A204.1 (cell line): ENCODE results near the gene PRR15L.
"Not testable (repeated sequence)": the region's sequence is repeated elsewhere in the genome, so short reads cannot be mapped to it uniquely, and the experiment has no call there.

Source experiments
- FAIRE-seq: peaks from 2 replicates; lab custom pipeline; 2012; peaks lifted over from hg19 to GRCh38; lab: Jason Lieb, UNC

The PRR15L gene, protein sequence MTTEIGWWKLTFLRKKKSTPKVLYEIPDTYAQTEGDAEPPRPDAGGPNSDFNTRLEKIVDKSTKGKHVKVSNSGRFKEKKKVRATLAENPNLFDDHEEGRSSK

DNA sequence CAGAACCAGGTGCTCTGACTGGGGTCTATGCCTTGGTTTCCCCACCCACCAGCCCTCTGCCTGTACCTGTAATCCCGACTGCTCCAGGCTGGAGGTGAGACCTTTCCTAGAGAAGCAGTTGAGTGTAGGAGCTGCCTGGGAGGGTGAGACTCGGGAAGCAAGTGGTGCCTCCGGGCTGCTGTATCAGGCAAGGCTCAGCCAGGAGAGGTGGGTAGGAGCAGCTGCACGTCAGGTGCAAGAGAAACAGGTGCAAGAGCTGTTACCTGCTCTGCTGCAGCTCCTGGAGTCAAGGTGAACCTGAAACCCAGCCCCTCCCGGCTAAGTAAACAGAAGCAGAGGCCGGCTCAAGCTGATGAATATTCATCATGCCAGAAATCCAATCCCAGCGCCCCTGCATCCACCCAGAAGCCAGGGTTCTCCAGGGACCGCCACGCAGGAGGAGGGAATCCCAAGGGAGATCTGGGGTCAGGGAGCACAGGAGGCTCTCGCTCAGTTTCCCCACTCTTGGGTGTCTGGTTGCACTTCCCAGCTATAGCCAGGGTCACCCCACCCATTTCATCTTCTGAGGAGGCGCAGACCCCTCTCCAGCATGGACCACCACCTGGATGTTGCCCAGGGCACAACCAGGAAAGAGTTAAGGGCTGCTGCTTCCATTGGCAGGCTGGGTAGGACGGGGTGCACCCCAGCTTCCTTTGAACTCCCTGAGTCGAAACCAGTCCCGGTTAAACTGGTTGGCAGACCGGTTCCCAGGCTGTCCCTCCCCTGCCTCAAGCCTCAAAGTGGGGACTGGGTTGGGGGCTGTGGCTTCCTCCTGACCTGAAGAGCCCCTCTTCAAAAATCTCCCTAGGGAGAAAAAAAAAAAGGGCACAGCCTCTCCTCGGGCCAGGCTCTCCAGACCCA is at the start of gene PRR15L:
Gene PRR15L, minus strand, starts transcription at position 293 of the 900 bp plus-strand sequence. CDS start 4,649 bp downstream, outside the sequence.
- FAIRE-seq, result no peak

DNA sequence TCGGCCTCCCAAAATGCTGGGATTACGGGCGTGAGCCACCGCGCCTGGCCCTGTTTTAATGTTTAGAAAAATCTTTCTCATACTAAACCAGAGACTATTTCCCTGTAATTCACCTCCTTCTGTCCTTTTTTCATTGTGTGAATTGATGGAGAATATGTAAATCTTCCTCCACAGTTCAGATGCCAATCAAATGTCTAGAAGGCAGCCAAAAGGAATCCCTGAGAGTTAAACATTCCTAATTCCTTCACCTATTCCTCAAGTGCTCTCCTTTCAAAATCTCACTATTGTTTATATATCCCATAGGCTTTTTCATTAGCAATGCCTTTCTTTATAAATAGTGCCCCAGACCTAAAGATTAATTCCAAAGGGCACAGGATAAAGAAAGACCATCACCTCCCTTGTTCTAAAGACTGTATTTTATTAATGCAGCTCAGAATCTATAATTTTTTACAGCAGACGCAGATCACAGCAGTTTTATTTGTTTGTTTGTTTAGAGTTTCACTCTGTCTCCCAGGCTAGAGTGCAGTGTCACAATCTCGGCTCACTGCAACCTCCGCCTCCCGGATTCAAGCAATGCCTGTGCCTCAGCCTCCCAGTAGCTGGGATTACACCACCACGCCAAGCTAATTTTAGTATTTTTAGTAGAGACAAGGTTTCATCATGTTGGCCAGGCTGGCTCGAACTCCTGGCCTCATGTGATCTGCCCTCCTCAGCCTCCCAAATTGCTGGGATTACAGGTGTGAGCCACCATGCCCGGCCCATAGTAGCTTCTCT is 49.4 kb upstream of the PRR15L start:
- no peak for FAIRE-seq

DNA sequence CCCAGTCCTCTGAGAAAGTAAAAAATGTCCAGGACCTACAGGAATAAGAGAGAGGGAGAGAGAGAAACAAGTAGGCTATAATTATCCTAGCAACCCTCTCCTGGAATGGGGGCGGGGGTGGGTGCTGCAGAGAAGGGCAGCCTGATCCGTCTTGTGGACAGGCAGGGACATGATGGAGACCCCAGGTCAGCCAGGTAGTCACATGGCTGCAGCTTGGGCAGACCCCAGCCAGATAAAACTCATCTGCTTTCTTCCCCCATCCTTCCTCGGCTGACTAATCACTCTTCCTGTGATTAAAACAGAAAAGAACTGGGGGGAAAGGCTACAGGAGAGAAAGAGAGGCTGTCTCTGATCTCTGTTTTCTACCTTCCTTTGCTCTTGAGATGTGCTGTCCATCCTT is 47.3 kb upstream of the PRR15L start:
- no peak for FAIRE-seq

DNA sequence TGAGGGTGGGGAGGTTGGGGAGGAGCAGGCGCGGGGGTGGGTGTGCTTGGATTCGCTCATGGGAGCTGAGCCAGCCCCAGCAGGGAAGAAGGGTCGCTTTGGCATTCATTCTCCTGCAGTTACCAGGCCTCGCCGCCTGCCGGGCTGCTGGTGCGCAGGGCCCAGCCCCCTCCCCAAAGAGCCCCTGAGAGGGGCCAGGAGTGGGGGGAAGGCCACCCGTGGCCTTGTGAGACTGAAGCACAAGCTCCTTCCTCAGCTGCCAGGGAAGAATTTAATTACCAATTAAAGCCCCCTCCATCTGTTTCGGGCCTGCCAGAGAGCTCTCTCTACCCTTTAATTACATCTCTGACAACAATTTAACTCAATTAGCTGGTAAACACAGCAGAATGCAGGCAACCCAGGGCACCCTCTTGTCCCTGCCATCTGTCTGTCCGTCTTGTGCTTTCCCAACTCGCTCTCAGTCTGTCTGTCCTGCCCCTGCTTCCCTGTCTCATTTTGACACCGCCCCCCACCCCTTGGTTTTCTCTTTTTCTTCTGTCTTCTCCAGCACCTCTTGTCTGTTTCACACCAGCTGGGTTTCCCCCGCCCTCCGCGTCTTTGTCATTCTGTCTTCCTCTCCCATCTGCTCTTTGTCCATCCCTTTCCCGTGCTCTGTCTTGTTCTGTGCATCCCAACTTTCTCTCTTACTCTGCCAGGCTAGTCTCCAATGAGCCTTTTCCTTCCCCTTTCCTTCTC is 45.9 kb upstream of the PRR15L start:
- no peak for FAIRE-seq

DNA sequence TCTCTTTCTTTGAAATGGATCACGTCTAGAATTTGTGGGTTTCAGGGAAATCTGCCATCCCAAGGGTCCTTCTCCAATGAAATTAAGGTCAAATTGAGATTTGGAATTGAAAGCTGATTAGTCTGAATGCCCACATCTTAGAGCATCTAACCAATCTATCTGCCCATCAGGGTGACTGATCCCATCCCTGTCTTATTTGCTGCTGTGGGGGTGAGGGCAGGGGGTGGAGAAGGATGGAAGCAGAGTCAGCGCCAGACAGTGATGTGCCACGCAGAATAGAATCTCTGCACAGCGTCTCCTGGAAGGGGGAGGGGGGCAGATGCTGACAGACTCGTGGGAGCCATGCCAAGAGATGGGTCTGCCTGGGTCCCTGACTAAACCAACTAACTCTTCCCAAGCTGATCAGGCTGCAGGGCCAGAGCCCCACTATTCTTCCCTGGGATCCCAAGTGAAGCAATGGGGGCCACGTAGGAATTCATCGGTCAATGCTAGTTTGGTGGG is 45.3 kb upstream of the PRR15L start:
- no peak for FAIRE-seq

DNA sequence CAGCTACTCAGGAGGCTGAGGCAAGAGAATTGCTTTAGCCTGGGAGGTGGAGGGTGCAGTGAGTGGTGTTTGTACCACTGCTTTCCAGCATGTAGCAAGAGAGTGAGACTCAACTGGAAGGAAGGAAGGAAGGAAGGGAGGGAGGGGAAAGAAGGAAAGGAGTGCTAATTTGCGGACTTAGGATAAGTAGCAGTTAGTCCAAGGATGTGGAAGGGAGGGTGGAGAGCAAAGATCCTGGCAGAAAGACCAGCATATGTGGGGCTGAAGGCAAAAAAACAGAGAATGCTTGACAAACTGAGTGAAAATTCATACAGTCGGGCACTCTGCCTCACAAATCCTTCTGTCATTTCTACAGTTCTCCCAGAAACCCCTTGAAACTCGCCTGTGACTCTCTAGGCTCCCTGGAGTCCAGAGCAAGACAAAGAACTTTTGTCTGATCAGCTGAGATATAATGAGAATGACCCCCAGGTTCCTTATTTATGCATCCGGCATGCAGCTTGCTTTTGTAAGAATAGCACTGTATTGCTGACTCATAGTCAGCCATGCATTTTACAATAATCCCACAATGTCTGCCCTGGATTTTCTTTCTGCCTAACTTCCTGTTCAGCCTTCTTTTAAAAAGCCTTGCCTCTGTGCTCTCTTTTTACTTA is 44.7 kb upstream of the PRR15L start:
- FAIRE-seq, result no peak

DNA sequence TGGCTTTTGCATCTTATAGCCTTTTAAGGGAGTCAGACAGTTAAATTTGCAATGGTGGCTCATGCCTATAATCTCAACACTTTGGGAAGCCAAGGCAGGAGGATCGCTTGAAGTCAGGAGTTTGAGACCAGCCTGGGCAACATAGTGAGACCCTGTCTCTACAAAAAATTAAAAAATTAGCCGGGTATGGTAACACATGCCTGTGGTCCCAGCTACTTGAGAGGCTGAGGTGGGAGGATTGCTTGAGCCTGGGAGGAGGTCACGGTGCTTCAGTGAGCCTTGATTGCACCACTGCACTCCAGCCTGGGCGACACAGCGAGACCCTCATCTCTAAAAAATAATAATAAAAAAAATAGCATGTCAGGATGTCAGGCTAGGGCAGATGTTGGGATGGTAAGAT is 44.0 kb upstream of the PRR15L start:
- FAIRE-seq, result not testable (repeated sequence)

DNA sequence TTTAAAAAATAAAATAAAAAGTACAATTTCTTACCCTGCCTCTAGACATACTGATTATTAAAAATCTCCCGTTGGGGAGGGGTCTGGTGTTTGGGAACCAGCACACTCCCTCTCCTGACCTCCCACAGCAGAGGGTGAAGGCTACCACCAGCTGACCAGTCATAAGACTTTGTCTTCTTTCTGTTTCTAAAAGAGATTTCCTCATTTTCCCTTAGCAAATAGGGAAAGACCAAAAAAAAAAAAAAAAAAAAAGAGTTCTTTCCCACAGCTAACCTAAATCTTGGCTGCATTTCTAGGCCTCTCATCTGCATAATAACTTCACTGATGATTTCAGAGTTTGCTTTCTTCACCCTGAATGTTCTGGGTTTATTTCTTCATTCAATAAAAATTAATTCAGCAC is 43.5 kb upstream of the PRR15L start:
- FAIRE-seq, result no peak

DNA sequence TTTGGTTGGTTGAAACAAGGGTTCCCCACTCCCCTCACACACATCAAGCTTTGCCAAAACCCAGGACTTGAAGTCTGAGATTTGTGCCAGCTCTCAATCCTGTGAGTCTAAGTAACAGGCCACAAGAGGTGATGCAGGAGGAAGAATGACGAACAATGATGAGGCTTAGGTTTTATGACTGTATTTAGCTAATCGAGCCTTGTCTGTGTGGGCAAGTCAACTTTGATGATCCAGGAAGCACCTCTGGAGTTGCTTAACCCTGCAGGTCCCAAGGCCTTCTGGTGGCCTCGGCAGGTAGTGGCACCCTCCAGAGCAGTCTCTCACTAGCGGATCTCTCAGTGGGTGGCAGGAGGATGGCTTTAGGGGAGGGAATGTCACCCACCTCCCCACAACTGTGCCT is 41.9 kb upstream of the PRR15L start:
- no peak for FAIRE-seq

DNA sequence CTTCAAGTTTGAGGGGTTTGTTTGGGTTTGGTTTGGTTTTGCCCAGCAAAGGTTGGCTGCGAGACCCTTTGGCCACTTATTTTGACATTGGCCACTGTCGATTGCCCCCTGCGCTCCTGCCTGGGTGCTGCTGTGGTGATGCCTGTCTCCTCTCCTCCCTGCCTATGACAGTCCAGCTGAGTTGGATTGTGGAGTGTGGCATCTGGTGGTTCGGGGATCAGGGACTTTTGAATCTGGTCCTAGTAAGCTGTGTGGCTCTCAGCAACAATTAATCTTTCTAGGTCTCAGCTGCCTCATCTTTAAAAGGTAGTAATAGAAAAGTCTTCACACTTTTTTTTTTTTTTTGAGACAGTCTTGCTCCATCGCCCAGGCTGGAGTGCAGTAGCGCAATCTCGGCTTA is 40.4 kb upstream of the PRR15L start:
- FAIRE-seq, result no peak

DNA sequence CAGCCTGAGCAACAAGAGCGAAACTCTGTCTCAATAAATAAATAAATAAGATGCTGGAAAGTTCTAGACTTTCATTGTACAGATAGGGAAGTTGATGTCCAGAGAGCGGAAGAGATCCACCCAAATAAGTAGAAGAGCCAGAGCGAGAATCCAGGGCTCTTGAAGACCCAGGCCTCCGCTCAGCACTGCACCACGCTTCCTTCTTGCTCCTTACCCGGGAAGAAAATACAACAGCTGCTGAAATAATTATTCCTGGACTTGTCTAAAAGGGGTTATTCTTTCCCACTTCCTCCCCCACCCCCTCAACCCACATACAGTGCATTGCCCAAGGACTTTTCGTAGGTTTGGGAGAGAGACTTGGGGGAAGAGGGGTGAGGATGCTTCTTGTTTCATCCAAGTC is 39.9 kb upstream of the PRR15L start:
- no peak for FAIRE-seq

DNA sequence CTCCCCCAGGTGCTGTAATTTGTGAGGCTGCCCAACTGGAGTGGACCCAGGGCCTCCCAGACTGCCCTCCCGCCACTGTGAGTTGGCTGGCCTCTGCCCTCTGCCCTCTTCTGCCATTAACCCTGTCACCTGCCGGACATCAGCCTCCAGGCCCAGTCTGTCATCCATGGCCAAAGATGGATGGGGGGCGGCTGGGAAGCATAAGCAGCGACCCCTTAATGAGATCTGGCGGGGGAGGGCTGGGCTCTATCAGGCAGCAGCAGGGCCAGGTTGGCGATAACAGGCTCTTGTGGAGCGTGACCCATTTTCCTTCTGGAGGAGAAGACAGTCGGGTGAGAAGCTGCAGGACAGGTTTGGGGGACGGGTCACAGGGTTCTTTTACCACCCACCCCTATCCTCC is 38.5 kb upstream of the PRR15L start:
- no peak for FAIRE-seq

DNA sequence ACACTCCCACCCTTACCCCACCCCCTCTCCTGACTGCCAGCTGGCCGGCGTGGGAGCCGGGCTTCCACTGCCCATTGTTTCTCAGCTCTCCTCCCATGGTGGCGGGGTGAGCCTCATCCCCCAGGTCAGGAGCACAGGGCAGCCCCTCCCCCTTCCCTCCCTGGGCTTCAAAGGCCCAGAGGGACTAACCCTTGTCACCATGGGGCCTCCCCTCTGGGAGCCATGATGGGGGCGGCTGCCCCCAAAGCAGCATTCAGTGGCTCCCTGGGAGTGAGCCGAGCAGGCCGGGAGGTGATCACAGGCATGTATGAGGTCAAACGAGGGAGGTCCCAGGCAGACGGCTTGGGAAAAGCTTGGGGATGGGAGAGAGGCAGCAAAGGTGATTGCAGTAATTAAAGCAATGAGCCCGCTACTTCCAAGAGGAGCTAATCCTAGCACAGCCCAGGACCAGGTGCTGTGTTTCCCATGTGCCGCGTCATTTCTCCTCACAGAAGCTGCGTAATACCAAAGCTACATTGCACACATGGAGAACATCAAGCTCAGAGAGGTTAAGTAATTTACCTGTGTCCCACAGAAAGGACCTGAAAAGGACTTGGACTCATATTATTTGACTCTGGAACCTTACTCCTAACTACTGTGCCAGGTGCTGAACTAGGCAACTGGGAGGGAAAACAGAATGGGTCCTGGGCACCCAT is 37.7 kb upstream of the PRR15L start:
- FAIRE-seq, result no peak

DNA sequence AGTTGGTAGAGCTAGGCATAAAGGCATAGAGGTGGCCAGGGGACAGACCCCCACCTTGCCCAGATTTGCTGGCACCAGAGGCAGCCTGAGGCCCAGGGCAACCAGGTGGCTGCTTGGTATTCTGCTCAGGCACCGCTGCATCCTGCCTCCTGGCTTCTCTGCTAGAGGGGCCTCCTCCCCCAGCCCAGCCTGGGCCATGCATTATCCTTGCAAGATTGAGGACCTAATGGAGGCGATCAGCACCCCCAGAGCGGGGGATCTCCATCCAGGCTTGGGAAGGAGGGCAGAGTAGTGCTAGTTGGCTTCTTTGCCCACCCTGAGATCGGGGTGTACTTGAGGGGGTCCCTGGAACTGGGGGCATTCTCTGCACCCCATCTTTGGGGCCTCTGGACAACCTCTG is 37.0 kb upstream of the PRR15L start:
- FAIRE-seq, result no peak

DNA sequence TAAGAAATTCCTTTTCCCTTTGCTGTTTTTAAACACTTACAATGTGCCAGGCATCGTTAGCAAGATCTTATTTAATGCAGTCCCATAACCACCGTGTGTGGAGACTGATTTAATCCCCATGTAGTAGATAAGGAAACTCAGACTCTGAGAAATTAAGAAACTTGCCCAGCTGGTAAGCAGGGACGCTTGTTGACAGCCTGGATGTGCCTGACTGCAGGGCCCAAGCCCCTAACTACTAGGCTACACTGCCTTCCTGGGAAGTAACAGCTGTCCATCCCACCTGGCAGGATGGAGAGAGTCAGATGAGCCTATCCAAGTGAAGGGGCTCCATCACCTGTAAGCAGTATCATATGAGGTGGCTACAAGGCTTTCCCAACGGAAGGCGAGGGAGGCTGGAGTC is 36.3 kb upstream of the PRR15L start:
- FAIRE-seq, result no peak

DNA sequence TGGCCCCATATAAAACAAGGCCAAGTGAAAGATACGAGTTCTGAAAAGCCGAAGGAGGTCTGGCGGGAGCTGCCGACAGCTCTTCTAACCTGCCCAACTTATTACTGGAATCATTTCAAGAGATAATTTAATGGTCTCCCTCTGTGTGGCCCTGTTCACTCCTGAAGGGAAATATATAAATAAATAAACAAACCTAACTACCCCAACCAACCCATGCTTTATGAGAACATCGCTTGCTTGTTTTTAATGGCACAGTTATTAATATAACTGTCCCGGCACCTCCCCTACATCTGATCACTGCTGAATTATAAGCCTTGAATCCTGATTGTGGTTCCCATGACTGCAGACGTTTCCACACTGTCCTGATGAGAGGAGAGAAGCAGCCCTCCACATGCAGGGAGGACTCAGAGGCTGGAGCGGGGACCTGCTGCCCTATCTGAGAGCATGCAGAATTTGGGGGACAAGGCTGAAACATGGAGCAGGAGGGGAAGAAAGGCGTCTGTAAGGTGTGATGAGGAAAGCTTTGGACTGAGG is 35.4 kb upstream of the PRR15L start:
- FAIRE-seq, result no peak

DNA sequence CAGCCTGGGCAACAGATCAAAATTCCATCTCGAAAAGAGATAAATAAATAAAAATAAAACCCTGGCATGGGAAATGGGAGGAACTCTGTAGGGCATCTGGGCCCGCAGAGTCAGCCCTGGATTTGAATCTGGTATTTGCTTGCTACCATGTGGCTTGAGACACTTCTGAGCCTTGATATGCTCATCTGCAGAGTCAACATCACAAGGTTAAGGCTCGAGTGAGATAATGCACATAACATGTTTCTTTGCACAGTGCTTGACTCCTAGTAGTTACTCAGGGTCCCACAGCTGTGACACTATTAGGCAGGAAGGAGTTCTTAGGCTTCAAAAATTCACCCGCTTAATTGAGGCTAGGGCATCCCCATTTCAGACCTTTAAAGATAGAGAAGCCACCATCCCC is 34.5 kb upstream of the PRR15L start:
- FAIRE-seq, result no peak

DNA sequence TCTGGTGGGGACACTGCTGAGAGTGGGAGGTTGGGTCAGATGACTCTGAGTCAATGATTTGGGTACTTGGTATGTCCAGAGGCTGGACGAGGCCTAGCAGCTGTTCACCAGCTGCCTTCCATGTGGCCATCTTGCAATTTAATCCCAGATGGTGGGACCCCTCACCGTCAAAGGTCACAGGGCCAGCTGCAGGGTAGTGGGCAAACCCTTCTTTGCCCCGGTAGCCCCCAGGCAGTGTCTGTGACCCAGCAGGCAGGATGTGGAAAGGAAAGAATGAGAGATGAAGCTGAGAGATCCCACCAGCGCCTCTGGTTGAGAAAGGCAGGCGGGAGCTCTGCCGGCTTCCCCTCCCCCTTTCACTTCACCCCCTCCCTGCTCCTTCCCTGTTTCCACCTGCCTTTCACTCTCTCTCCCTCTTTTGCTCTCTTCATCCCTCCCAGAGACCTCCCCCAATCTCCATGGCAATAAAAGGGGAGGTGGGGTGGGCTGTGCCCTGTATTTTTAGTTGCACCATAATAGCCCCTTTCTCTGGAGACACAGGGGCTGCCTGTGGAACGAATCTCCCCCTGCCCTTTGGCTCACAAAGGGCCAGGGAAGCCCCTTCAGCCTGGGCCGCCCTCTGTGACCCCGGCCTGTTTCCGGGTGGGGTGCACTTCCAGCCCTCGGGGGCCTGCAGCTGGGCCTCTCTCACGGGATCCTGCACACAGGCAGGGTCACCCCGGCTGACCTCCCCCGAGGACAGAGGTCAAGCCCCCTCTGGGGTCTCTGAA is 33.5 kb upstream of the PRR15L start:
- no peak for FAIRE-seq

DNA sequence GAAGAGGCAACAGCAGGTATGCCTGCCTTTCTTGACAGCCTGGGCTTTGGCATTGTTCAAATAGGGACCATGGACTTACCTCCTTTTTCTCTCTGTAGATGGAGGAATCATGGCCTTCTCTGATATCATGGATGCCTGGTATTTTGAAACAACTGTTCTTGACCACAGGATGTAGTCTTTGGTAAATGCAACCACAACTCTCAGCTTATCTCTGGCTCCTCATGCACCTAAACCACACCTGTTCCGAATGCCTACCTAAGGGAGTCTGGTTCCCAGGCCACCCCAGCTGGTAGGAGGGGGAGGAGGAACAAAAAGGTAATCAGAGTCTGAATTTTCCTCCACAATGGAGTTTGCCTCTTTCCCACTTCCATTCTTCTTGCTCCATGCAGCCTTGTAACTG is 32.0 kb upstream of the PRR15L start:
- FAIRE-seq, result no peak

DNA sequence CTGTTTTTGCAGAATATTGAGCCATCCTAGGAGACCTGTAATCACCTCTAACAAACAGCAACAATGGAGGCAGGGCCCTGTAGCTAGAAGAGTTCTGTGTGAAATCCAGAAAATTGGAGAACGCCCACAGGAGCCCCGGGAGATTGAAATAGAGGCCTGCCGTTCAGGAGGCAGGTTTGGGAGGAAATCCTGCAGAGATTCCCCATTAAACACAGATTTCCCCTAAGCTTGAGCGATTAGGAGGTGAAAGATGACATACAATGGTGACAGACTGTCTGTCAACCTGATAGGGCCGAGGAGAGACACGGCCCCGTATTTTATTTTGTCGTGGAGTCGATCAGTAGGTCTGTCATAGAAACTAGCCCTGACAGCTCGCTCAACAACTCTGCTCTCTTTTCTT is 31.5 kb upstream of the PRR15L start:
- no peak for FAIRE-seq
